IMR-90 (cell line): Measurements from ENCODE around the gene KLHL29. TPM values are rescaled to one million over a fixed set of nuclear protein-coding genes. Genes with fewer than 3 reads are reported as not detected.

ENCODE experiments used
- ATAC-seq: fragments of 200-7000 bp; cut with Tn5 transposase; 2 replicates; pipeline ENCODE4 v1.9.1; 2020; ENCODE audit warnings: low read depth, mild to moderate bottlenecking, moderate library complexity
- BruUV-seq: library from RNA; stranded (reverse); fragments of 400-500 nt; replicated peaks from 2 replicates; lab custom pipeline; 2021; lab: Mats Ljungman, UMichigan
- CTCF ChIA-PET: fragments of 300-600 bp; formaldehyde crosslinking; extraction: SDS; loops from one replicate; lab custom pipeline; 2021; ENCODE audit warnings: antibody characterized with exemption; lab: Yijun Ruan, JAX
- POLR2A ChIA-PET: fragments of 300-600 bp; sonication (Branson Sonifier 250); formaldehyde crosslinking; loops from one replicate; lab custom pipeline; 2022; ENCODE audit warnings: antibody characterized with exemption; ENCODE audit not compliant: unreplicated experiment; lab: Charles Lee
- DNase-seq: peaks from one replicate; pipeline ENCODE4 v3.0.0; 2013
- H2AFZ ChIP-seq: replicated peaks from 2 replicates; pipeline ENCODE3; 2013; ENCODE audit warnings: low read length, mild to moderate bottlenecking; ENCODE audit not compliant: poor library complexity
- H2AK5ac ChIP-seq: 2 replicates; pipeline ENCODE4 v1.6.1; 2013; ENCODE audit warnings: low read depth, low read length, inconsistent platforms
- H2AK9ac ChIP-seq: replicated peaks from 2 replicates; pipeline ENCODE3; 2013; ENCODE audit warnings: mild to moderate bottlenecking, low read depth, low read length, moderate library complexity; ENCODE audit not compliant: poor library complexity
- H2BK120ac ChIP-seq: 2 replicates; pipeline ENCODE4 v1.6.1; 2013; ENCODE audit warnings: low read depth, low read length, inconsistent platforms
- H2BK15ac ChIP-seq: 3 replicates; pipeline ENCODE4 v1.6.1; 2013; ENCODE audit warnings: low read depth, low read length, inconsistent platforms
- H2BK20ac ChIP-seq: 2 replicates; pipeline ENCODE4 v1.6.1; 2013; ENCODE audit warnings: low read depth, mild to moderate bottlenecking, inconsistent platforms, low read length, moderate library complexity
- H2BK5ac ChIP-seq: 2 replicates; pipeline ENCODE4 v1.6.1; 2013; ENCODE audit warnings: mild to moderate bottlenecking, low read depth, low read length, inconsistent platforms; ENCODE audit not compliant: poor library complexity, severe bottlenecking
- H3K14ac ChIP-seq: replicated peaks from 2 replicates; pipeline ENCODE4 v1.6.1; 2013; ENCODE audit warnings: low read depth, low read length, inconsistent platforms
- H3K18ac ChIP-seq: 2 replicates; pipeline ENCODE4 v1.6.1; 2013; ENCODE audit warnings: low read depth, low read length, control low read depth
- H3K23ac ChIP-seq: 2 replicates; pipeline ENCODE4 v1.6.1; 2013; ENCODE audit warnings: low read depth, low read length, inconsistent platforms
- H3K27ac ChIP-seq: 2 replicates; pipeline ENCODE4 v1.5.1; 2013; ENCODE audit warnings: mild to moderate bottlenecking, control low read depth, low read length; ENCODE audit not compliant: insufficient read depth
- H3K27me3 ChIP-seq: 2 replicates; pipeline ENCODE4 v1.6.1; 2013; ENCODE audit warnings: low read length; ENCODE audit not compliant: control insufficient read depth, insufficient read depth
- H3K36me3 ChIP-seq: 2 replicates; pipeline ENCODE4 v1.6.1; 2013; ENCODE audit warnings: low read length, mixed read lengths; ENCODE audit not compliant: control insufficient read depth, insufficient read depth
- H3K4ac ChIP-seq: 2 replicates; pipeline ENCODE4 v1.6.1; 2013; ENCODE audit warnings: low read depth, low read length, inconsistent platforms
- H3K4me1 ChIP-seq: 2 replicates; pipeline ENCODE4 v1.6.1; 2013; ENCODE audit warnings: low read length, mixed read lengths; ENCODE audit not compliant: control insufficient read depth, insufficient read depth
- H3K4me2 ChIP-seq: 2 replicates; pipeline ENCODE4 v1.6.1; 2013; ENCODE audit warnings: low read depth, mild to moderate bottlenecking, control low read depth, low read length, moderate library complexity
- H3K4me3 ChIP-seq: 2 replicates; pipeline ENCODE4 v1.5.1; 2013; ENCODE audit warnings: low read depth, mild to moderate bottlenecking, control low read depth, low read length, moderate library complexity; ENCODE audit not compliant: insufficient read depth
- H3K56ac ChIP-seq: 2 replicates; pipeline ENCODE4 v1.6.1; 2013; ENCODE audit warnings: low read length, inconsistent platforms; ENCODE audit not compliant: insufficient read depth; ENCODE audit errors: extremely low read depth
- H3K79me1 ChIP-seq, 2 experiments: 2 replicates each; pipeline ENCODE4 v1.6.1; 2013; ENCODE audit warnings: low read length in 2 of 2, inconsistent platforms in 1 of 2, low read depth in 1 of 2
- H3K9ac ChIP-seq: 2 replicates; pipeline ENCODE4 v1.6.1; 2013; ENCODE audit warnings: low read depth, low read length, control low read depth
- H3K9me1 ChIP-seq: 2 replicates; pipeline ENCODE4 v1.6.1; 2013; ENCODE audit warnings: low read length, inconsistent platforms; ENCODE audit not compliant: insufficient read depth
- H3K9me3 ChIP-seq: 2 replicates; pipeline ENCODE4 v1.6.1; 2013; ENCODE audit warnings: low read length; ENCODE audit not compliant: control insufficient read depth, insufficient read depth
- H4K20me1 ChIP-seq: 2 replicates; pipeline ENCODE4 v1.6.1; 2013; ENCODE audit warnings: low read length, inconsistent platforms; ENCODE audit not compliant: insufficient read depth
- H4K5ac ChIP-seq: 2 replicates; pipeline ENCODE4 v1.6.1; 2013; ENCODE audit warnings: mild to moderate bottlenecking, low read depth, low read length, control low read depth
- H4K8ac ChIP-seq, 2 experiments: 2 replicates each; pipeline ENCODE4 v1.6.1; 2013; ENCODE audit warnings: low read depth in 2 of 2, low read length in 2 of 2, control low read depth in 1 of 2, inconsistent platforms in 1 of 2
- H4K91ac ChIP-seq: 2 replicates; pipeline ENCODE4 v1.6.1; 2013; ENCODE audit warnings: low read depth, low read length, inconsistent platforms; ENCODE audit not compliant: insufficient read depth
- BHLHE40 ChIP-seq: fragments of 150-350 bp; IDR thresholded peaks from 2 replicates; pipeline ENCODE4 v1.6.1; 2016; ENCODE audit warnings: mild to moderate bottlenecking, low read depth, low read length
- CEBPB ChIP-seq: IDR thresholded peaks from 2 replicates; pipeline ENCODE4 v1.6.1; 2012; ENCODE audit warnings: low read depth, low read length, improper control_type of control experiment
- CHD1 ChIP-seq: IDR thresholded peaks from 2 replicates; pipeline ENCODE4 v1.6.1; 2012; ENCODE audit warnings: low read depth, low read length, improper control_type of control experiment
- CTCF ChIP-seq: conservative IDR thresholded peaks from 2 replicates; pipeline ENCODE4 v1.5.1; 2012; ENCODE audit warnings: mild to moderate bottlenecking, low read depth, low read length, improper control_type of control experiment
- ELK1 ChIP-seq: fragments of 150-350 bp; IDR thresholded peaks from 2 replicates; pipeline ENCODE4 v1.6.1; 2016; ENCODE audit warnings: low read depth, mild to moderate bottlenecking, low read length, moderate library complexity, borderline replicate concordance
- FOS ChIP-seq: fragments of 150-350 bp; IDR thresholded peaks from 2 replicates; pipeline ENCODE4 v1.6.1; 2016; ENCODE audit warnings: low read depth, low read length
- MAFK ChIP-seq: IDR thresholded peaks from 2 replicates; pipeline ENCODE4 v1.6.1; 2012; ENCODE audit warnings: low read depth, low read length, improper control_type of control experiment
- MAZ ChIP-seq: IDR thresholded peaks from 2 replicates; pipeline ENCODE4 v1.6.1; 2012; ENCODE audit warnings: low read depth, mild to moderate bottlenecking, low read length, improper control_type of control experiment, moderate library complexity, borderline replicate concordance
- MXI1 ChIP-seq: IDR thresholded peaks from 2 replicates; pipeline ENCODE4 v1.6.1; 2012; ENCODE audit warnings: low read depth, mild to moderate bottlenecking, low read length, moderate library complexity, borderline replicate concordance
- NFE2L2 ChIP-seq: fragments of 150-350 bp; IDR thresholded peaks from 2 replicates; pipeline ENCODE4 v1.6.1; 2016; ENCODE audit warnings: low read depth, mild to moderate bottlenecking, low read length
- POLR2A ChIP-seq: IDR thresholded peaks from 2 replicates; pipeline ENCODE4 v1.6.1; 2012; ENCODE audit warnings: mild to moderate bottlenecking, low read depth, low read length
- RAD21 ChIP-seq: IDR thresholded peaks from 2 replicates; pipeline ENCODE4 v1.6.1; 2012; ENCODE audit warnings: low read length, improper control_type of control experiment
- RCOR1 ChIP-seq: IDR thresholded peaks from 2 replicates; pipeline ENCODE4 v1.6.1; 2012; ENCODE audit warnings: mild to moderate bottlenecking, low read length, improper control_type of control experiment; ENCODE audit not compliant: insufficient replicate concordance
- RFX5 ChIP-seq: IDR thresholded peaks from 2 replicates; pipeline ENCODE4 v1.8.0; 2012; ENCODE audit warnings: low read depth, mild to moderate bottlenecking, low read length, moderate library complexity
- SMC3 ChIP-seq: fragments of 150-350 bp; IDR thresholded peaks from 2 replicates; pipeline ENCODE4 v1.6.1; 2016; ENCODE audit warnings: low read depth, mild to moderate bottlenecking, antibody characterized with exemption, low read length, moderate library complexity
- USF2 ChIP-seq: fragments of 150-350 bp; IDR thresholded peaks from 2 replicates; pipeline ENCODE4 v1.6.1; 2017; ENCODE audit warnings: mild to moderate bottlenecking, antibody characterized with exemption, low read length, low read depth
- WGBS, 2 experiments: methylation state at CpG; one replicate each; pipeline versions ENCODE4 v1.1.5 to v1.1.7; 2013; ENCODE audit warnings: missing lambda C conversion rate in 2 of 2; ENCODE audit not compliant: insufficient read length in 1 of 2; ENCODE audit errors: extremely low coverage in 2 of 2; 5-methylcytosine and 5-hydroxymethylcytosine counted together
- dilution Hi-C: fragments of 300-500 bp; cut with HindIII; formaldehyde crosslinking; loops from one replicate; pipeline ENCODE4 v1.14.3; 2018; ENCODE audit warnings: low sequenced_read_pairs; ENCODE audit not compliant: unreplicated experiment
- in situ Hi-C: fragments of 300-500 bp; cut with MboI; formaldehyde crosslinking; loops from 3 replicates; pipeline ENCODE4 v1.14.3; 2019; ENCODE audit warnings: low sequenced_read_pairs, inconsistent platforms, mixed read lengths
- intact Hi-C: fragments of 100-400 bp; cut with micrococcal nuclease; formaldehyde crosslinking; loops from 2 replicates; pipeline ENCODE4 v1.10.0; 2022
- polyA plus RNA-seq, 3 experiments: library from polyadenylated mRNA; depleted of rRNA; stranded (reverse); fragments of >200 nt; gene quantifications; 2 replicates each; pipeline ENCODE4 v1.2.3, GENCODE V29; 2012; ENCODE audit warnings: low replicate concordance in 1 of 3
- total RNA-seq: library from RNA; depleted of rRNA; stranded (reverse); fragments of >200 nt; gene quantifications from 2 replicates; pipeline ENCODE4 v1.2.3, GENCODE V29; 2012

KLHL29 gene
- total and polyA plus RNA-seq, 2 of the 4 experiments (the other 2 are of a cell fraction) = 2.0 to 8.0 TPM

- Histone ChIP-seq H2BK120ac (peak overlapping the region; percentile 86), H3K27ac (no peak overlapping the region), H3K4me3 (no peak overlapping the region), H2AK9ac (no peak overlapping the region), H4K20me1 (peaks cover 6% of the 10 kb centered on the region), H3K14ac (no peak overlapping the region), H3K27me3 (no peaks in the 10 kb centered on the region), H4K91ac (peak overlapping the region; percentile 14; the same call in 1 of the 2 replicates), H2BK5ac (no peak overlapping the region), H3K4me2 (no peak overlapping the region), H3K9me3 (no peaks in the 10 kb centered on the region), H3K79me1 (peaks cover 0 to 3% of the 10 kb centered on the region in 2 experiments; a peak in 2 of 4 replicates), H2AFZ (no peak overlapping the region), H3K4ac (peak overlapping the region; percentile 29; the same call in 1 of the 2 replicates), H4K8ac (no peak overlapping the region; a peak in 1 of 4 replicates), H2BK20ac (peak overlapping the region; percentile 32; the same call in 1 of the 2 replicates), H3K23ac (no peak overlapping the region), H3K9me1 (peaks cover 5% of the 10 kb centered on the region), H4K5ac (no peak overlapping the region), H2BK15ac (no peak overlapping the region), H3K56ac (no peak overlapping the region), H3K36me3 (no peaks in the 10 kb centered on the region; the same call in 1 of the 2 replicates), H2AK5ac (peak overlapping the region; percentile 54), H3K9ac (no peak overlapping the region), H3K18ac (no peak overlapping the region), H3K4me1 (peaks cover 14% of the 10 kb centered on the region)
- ATAC-seq = no peak
- BruUV-seq = no TSS peak
- no peak for TF ChIP-seq ELK1
- TF ChIP-seq CHD1 = no peak
- TF ChIP-seq MAZ = no peak
- TF ChIP-seq NFE2L2 = no peak
- TF ChIP-seq MAFK = no peak
- no peak for TF ChIP-seq USF2
- no peak for TF ChIP-seq RFX5
- no peak for TF ChIP-seq RCOR1
- TF ChIP-seq MXI1 = no peak
- TF ChIP-seq BHLHE40 = no peak
- TF ChIP-seq POLR2A = no peak
- TF ChIP-seq FOS = no peak
- TF ChIP-seq CTCF = no peak
- no peak for TF ChIP-seq CEBPB
- no peak for TF ChIP-seq RAD21
- no peak for TF ChIP-seq SMC3
- CTCF ChIA-PET = no interaction called here
- DNase-seq = no peak
- in situ Hi-C loops (no loop called here), dilution Hi-C loops (no loop called here), intact Hi-C loops (loop anchor here (10.0 kb wide), 1 partner anchor 273 kb away; no protein-coding TSS in a partner anchor)
- 75% methylated on average over 2 of the region's 9 CpGs; no CpG with 5 or more reads in 1 of the 2 experiments for WGBS, 2 experiments
- POLR2A ChIA-PET = no interaction called here
Observed at GRCh38 chr2:23482188-23482587, 97.2 kb downstream of the KLHL29 start.
